ENCODE measurements around the gene NPM1. TPM values are rescaled to one million over a fixed set of nuclear protein-coding genes. Genes with fewer than 3 reads are reported as not detected.
A peak's percentile ranks its signal among the peaks of the same experiment; 100 is the strongest.

NPM1 gene
- total RNA-seq, 2 donors from 2014 or later = 1,997 to 2,127 TPM

DNA sequence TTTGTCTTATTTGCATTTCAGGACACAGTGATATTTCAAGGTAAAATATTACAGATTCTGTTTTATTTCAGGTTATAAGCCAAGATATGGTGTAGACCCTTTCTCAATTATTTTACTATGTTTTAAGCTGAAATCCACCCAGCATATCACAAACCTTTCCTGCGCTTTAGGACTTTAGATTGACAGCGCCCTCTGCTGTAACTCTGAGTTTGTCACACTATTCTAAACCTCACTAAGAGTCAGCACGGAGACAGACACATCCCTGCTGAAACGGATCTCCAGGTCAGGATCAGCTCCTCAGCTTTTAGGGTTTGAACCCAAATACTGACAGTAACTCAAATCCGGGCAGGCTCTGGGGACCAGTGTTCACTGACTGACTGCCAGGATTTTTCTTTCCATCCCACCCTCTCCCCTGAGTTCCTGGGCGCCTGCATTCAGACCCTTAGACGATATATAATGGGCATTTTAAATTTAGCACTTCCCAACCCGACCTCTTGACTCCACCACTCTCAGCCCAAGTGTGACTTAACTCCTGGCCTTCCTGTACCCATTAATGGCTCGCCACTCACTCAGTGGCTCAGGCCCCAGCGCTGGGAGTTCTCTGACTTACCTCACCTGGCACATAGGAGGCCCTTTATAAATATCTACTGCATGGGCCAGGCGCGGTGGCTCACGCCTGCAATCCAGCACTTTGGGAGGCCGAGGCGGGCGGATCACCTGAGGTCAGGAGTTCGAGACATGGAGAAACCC is 45.1 kb upstream of the NPM1 start:
- Mint-ChIP-seq H3K9me3 (no peaks in the 10 kb centered on the region), H3K27ac (no peak overlapping the region), H3K36me3 (ENCODE audit: low read depth) (no peaks in the 10 kb centered on the region), H3K4me3 (no peak overlapping the region), H3K27me3 (ENCODE audit: insufficient read depth) (peaks cover 7% of the 10 kb centered on the region), H3K4me1 (peaks cover 2% of the 10 kb centered on the region)
- H3K9me3 ChIP-seq (ENCODE audit: control insufficient read depth, low read length) = no peaks in the 10 kb centered on the region
- H3K36me3 ChIP-seq (ENCODE audit: control insufficient read depth, insufficient read depth, low read length) = no peaks in the 10 kb centered on the region
- DNase-seq = peak; percentile 82
- no peaks in the 10 kb centered on the region for H3K4me1 ChIP-seq (ENCODE audit: control insufficient read depth, insufficient read depth, low read length)
- H3K27me3 ChIP-seq (ENCODE audit: control insufficient read depth, insufficient read depth, low read length, poor library complexity, severe bottlenecking) = peaks cover 10% of the 10 kb centered on the region
- H3K9ac ChIP-seq (ENCODE audit: extremely low read depth, low read length, poor library complexity, severe bottlenecking) = no peak overlapping the region
- 55 to 64% methylated on average over 14 to 17 of the region's 17 CpGs for WGBS, 2 experiments (ENCODE audit: insufficient coverage in 1 of 2, insufficient read length in 1 of 2)
- TF ChIP-seq CTCF (conservative IDR thresholded peaks at IDR 0.05) = peak; percentile 86
- H3K27ac ChIP-seq (ENCODE audit: low read depth, low read length) = no peak overlapping the region
- no peak overlapping the region for H3K4me3 ChIP-seq (ENCODE audit: low read length)

DNA sequence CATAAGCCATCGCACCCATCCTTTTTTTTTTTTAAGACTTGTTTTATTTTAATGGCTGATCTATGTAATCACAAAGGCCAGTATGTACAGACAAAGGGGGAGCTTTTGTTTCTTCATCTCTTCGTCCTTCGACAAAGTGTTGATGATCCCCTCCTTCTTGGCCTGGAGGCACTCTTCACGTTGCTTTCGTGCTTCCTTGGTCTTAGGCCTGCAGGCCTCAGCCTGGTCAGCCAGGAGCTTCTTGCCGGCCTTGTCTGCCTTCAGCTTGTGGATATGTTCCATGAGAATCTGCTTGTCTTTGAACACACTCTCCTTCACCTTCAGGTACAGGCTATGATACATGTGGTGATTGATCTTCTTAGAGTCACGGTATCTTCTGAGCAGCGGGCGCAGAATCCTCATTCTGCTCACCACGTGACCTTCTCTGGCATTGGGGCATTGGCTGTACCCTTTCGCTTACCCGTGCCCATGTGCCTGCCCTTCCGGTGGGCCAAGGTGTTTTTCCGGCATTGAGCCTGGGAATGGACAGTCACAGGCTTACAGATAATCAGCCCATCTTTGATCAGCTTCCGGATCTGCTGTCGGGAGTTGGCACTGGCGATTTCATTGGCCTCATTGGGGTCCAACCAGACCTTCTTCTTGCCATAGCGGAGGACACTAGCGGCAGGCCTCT is 42.6 kb upstream of the NPM1 start:
- Mint-ChIP-seq H3K9me3 (no peaks in the 10 kb centered on the region), H3K4me1 (peaks cover 2% of the 10 kb centered on the region), H3K4me3 (no peak overlapping the region), H3K36me3 (ENCODE audit: low read depth) (no peaks in the 10 kb centered on the region), H3K27ac (no peak overlapping the region), H3K27me3 (ENCODE audit: insufficient read depth) (peaks cover 1% of the 10 kb centered on the region)
- no peak overlapping the region for H3K27ac ChIP-seq (ENCODE audit: low read depth, low read length)
- 93 to 97% methylated on average over 17 to 19 of the region's 19 CpGs for WGBS, 2 experiments (ENCODE audit: insufficient coverage in 1 of 2, insufficient read length in 1 of 2)
- H3K4me3 ChIP-seq (ENCODE audit: low read length) = no peak overlapping the region
- no peak for TF ChIP-seq CTCF (conservative IDR thresholded peaks at IDR 0.05)
- no peaks in the 10 kb centered on the region for H3K36me3 ChIP-seq (ENCODE audit: control insufficient read depth, insufficient read depth, low read length)
- no peaks in the 10 kb centered on the region for H3K9me3 ChIP-seq (ENCODE audit: control insufficient read depth, low read length)
- DNase-seq = no peak
- no peaks in the 10 kb centered on the region for H3K27me3 ChIP-seq (ENCODE audit: control insufficient read depth, insufficient read depth, low read length, poor library complexity, severe bottlenecking)
- no peak overlapping the region for H3K9ac ChIP-seq (ENCODE audit: extremely low read depth, low read length, poor library complexity, severe bottlenecking)
- no peaks in the 10 kb centered on the region for H3K4me1 ChIP-seq (ENCODE audit: control insufficient read depth, insufficient read depth, low read length)

- H3K36me3 ChIP-seq (ENCODE audit: control insufficient read depth, insufficient read depth, low read length) = no peaks in the 10 kb centered on the region
- H3K27me3 Mint-ChIP-seq (ENCODE audit: insufficient read depth) = no peaks in the 10 kb centered on the region
- no peak overlapping the region for H3K27ac Mint-ChIP-seq
- no peaks in the 10 kb centered on the region for H3K36me3 Mint-ChIP-seq (ENCODE audit: low read depth)
- H3K4me1 Mint-ChIP-seq = no peaks in the 10 kb centered on the region
- no peak overlapping the region for H3K9ac ChIP-seq (ENCODE audit: extremely low read depth, low read length, poor library complexity, severe bottlenecking)
- H3K9me3 Mint-ChIP-seq = no peaks in the 10 kb centered on the region
- H3K27me3 ChIP-seq (ENCODE audit: control insufficient read depth, insufficient read depth, low read length, poor library complexity, severe bottlenecking) = no peaks in the 10 kb centered on the region
- TF ChIP-seq CTCF (conservative IDR thresholded peaks at IDR 0.05) = no peak
- DNase-seq = no peak
- H3K9me3 ChIP-seq (ENCODE audit: control insufficient read depth, low read length) = no peaks in the 10 kb centered on the region
- no peak overlapping the region for H3K4me3 ChIP-seq (ENCODE audit: low read length)
- WGBS, 2 experiments (ENCODE audit: insufficient coverage in 1 of 2, insufficient read length in 1 of 2) = 81 to 93% methylated on average over 3 to 7 of the region's 7 CpGs
- no peaks in the 10 kb centered on the region for H3K4me1 ChIP-seq (ENCODE audit: control insufficient read depth, insufficient read depth, low read length)
- H3K27ac ChIP-seq (ENCODE audit: low read depth, low read length) = no peak overlapping the region
- H3K4me3 Mint-ChIP-seq = no peak overlapping the region
These were observed 36.0 kb upstream of the NPM1 start for GRCh38 chr5:171351536-171352073.
